Osteocyte (in vitro differentiated cells): ENCODE measurements around the gene GPR139. TPM values are rescaled to one million over a fixed set of nuclear protein-coding genes. Genes with fewer than 3 reads are reported as not detected.

Source experiments
- DNase-seq: peaks from one replicate; pipeline ENCODE4 v3.0.0; 2021; ENCODE audit warnings: mixed read lengths; ENCODE audit not compliant: unreplicated experiment; ENCODE audit errors: extremely low spot score
- H3K27ac Mint-ChIP-seq: one replicate; pipeline ENCODE4 v1.8.0; 2021; ENCODE audit warnings: mild to moderate bottlenecking, mixed read lengths; ENCODE audit not compliant: unreplicated experiment
- H3K27me3 Mint-ChIP-seq: one replicate; pipeline ENCODE4 v1.8.0; 2021; ENCODE audit warnings: mixed read lengths; ENCODE audit not compliant: unreplicated experiment
- H3K36me3 Mint-ChIP-seq: one replicate; pipeline ENCODE4 v1.8.0; 2021; ENCODE audit warnings: mixed read lengths; ENCODE audit not compliant: unreplicated experiment
- H3K4me1 Mint-ChIP-seq: one replicate; pipeline ENCODE4 v1.8.0; 2021; ENCODE audit warnings: mixed read lengths; ENCODE audit not compliant: unreplicated experiment
- H3K4me3 Mint-ChIP-seq: one replicate; pipeline ENCODE4 v1.8.0; 2021; ENCODE audit warnings: mild to moderate bottlenecking, moderate library complexity, mixed read lengths; ENCODE audit not compliant: unreplicated experiment
- H3K9me3 Mint-ChIP-seq: one replicate; pipeline ENCODE4 v1.8.0; 2021; ENCODE audit warnings: mixed read lengths; ENCODE audit not compliant: unreplicated experiment
- total RNA-seq: library from RNA; stranded (reverse); gene quantifications from 2 replicates; pipeline ENCODE4 v1.2.1, GENCODE V29; 2021
- TF ChIP-seq, protein P1 (sequence below): fragments of 200-600 bp; sonication (generic); IDR thresholded peaks from 2 replicates; pipeline ENCODE4 v1.5.0; 2021; ENCODE audit warnings: antibody characterized with exemption, mild to moderate bottlenecking, moderate library complexity

The GPR139 gene
- total RNA-seq, 1 donor from 2014 or later, result not detected

DNA sequence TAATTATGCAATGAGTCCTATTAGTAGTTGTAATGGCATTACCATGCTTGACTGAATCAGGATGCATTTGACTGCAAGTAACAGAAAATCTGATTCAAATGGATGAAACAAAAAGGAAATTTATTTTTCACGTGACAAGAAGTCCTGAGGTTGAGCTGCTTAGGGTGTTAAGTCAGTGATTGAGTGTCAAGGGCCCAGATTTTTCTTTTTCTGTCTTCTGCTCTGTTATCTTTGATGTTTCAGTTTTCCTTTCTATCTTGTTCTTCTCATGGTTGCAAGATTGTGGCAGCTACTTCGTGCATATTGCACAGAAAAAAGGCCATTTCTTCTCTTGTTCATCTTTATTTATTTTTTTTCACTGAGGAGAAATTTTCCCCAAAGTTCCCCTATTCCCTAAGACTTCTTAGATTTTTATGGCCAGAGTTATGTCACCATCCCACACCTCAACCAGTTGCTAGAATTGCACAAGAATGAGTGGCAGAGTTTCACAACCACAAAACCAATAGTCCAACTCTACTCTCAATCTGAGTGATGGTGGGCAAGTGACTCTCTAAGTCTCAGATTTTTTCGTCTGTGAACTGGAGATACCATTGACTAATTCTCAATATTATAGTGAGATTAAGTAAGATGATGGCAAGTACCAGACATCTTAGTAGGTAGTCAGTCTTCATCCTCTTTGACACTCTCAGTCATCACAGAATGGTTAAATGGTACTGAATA, 15.7 kb upstream of the GPR139 start:
- TF ChIP-seq, protein P1, sequence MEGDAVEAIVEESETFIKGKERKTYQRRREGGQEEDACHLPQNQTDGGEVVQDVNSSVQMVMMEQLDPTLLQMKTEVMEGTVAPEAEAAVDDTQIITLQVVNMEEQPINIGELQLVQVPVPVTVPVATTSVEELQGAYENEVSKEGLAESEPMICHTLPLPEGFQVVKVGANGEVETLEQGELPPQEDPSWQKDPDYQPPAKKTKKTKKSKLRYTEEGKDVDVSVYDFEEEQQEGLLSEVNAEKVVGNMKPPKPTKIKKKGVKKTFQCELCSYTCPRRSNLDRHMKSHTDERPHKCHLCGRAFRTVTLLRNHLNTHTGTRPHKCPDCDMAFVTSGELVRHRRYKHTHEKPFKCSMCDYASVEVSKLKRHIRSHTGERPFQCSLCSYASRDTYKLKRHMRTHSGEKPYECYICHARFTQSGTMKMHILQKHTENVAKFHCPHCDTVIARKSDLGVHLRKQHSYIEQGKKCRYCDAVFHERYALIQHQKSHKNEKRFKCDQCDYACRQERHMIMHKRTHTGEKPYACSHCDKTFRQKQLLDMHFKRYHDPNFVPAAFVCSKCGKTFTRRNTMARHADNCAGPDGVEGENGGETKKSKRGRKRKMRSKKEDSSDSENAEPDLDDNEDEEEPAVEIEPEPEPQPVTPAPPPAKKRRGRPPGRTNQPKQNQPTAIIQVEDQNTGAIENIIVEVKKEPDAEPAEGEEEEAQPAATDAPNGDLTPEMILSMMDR, result no peak
- no peaks in the 10 kb centered on the region for H3K36me3 Mint-ChIP-seq
- H3K4me1 Mint-ChIP-seq, result no peaks in the 10 kb centered on the region
- H3K27ac Mint-ChIP-seq, result no peak overlapping the region
- no peak for DNase-seq
- H3K9me3 Mint-ChIP-seq, result no peaks in the 10 kb centered on the region
- H3K27me3 Mint-ChIP-seq, result no peaks in the 10 kb centered on the region
- no peak overlapping the region for H3K4me3 Mint-ChIP-seq

DNA sequence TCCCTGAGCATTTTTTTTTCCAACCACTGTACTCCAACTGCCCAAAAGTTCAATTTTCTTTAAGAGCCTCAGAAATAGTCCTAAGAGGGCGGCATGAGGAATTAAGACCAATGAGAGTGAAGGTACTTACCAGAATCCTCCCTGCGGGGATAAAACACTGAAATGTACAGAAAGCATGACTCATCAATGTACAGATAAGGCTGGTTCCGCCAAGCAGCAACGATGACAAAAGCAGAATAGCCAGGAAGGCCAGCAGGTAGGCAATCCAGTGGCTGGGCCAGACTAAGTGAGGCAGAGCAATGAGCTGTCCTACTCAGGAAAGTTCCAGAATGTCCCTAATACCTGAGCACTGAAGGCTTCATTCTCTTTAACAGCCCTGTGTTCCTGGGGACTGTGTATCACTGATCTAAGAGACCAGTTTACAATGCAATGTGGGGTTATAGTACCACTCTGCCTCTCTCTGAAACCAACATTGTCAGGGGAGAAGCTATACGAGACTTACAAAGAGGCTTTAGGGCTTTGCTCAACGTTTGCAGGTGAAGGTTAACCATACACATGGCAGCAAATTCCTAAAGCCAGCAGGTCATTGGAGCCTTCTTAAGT, 11.0 kb upstream of the GPR139 start:
- no peaks in the 10 kb centered on the region for H3K4me1 Mint-ChIP-seq
- no peak overlapping the region for H3K4me3 Mint-ChIP-seq
- no peaks in the 10 kb centered on the region for H3K27me3 Mint-ChIP-seq
- no peaks in the 10 kb centered on the region for H3K36me3 Mint-ChIP-seq
- TF ChIP-seq, protein P1, result no peak
- no peak for DNase-seq
- H3K9me3 Mint-ChIP-seq, result no peaks in the 10 kb centered on the region
- H3K27ac Mint-ChIP-seq, result no peak overlapping the region

DNA sequence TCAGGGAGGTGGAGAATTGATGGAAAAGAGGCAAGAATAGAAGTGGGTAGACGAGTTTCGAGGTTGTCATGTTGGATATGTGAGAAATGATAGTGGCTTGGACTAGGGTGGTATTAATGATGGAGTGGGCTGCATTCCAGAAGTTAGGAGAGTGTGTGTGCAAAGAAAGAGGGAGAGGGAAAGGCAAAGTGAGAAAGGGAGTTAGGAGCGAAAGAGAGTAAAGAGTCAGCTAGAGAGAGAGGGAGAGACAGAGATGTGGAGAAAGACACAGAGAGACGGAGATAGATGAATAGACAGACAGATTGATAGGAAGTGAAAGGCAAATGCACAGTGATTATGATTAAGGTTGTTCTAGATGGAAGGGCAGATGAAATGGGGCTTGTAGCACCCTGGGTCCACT, 5.4 kb upstream of the GPR139 start:
- no peaks in the 10 kb centered on the region for H3K4me1 Mint-ChIP-seq

DNA sequence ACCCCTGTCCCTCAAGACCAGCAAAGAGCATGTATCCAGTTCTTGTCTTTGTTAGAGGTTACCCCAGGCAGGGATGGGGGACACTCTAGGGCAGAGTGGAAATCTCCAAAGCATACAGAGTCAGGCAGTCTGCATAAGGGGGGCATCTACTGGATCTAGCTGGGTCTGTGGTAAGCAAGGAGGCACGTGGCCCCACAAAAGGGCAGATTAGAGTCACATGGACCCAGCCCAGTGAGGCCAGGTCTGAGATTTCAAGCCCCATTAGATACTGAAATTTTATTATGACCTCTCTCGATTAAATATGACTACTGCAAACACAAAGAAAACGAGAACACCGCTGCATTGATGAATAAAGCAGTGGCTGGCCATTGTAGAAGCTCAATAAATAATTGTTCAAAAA, 1.6 kb upstream of the GPR139 start:
- Mint-ChIP-seq H3K27ac (no peak overlapping the region), H3K4me1 (no peaks in the 10 kb centered on the region), H3K27me3 (peaks cover 8% of the 10 kb centered on the region), H3K36me3 (no peaks in the 10 kb centered on the region), H3K4me3 (no peak overlapping the region), H3K9me3 (peaks cover 3% of the 10 kb centered on the region)
- TF ChIP-seq, protein P1, result no peak
- DNase-seq, result no peak

More for the DNA sequence above, 5.4 kb upstream of the GPR139 start:
- H3K36me3 Mint-ChIP-seq, result no peaks in the 10 kb centered on the region
- DNase-seq, result no peak
- no peak overlapping the region for H3K27ac Mint-ChIP-seq
- peaks cover 6% of the 10 kb centered on the region for H3K27me3 Mint-ChIP-seq
- peaks cover 3% of the 10 kb centered on the region for H3K9me3 Mint-ChIP-seq
- H3K4me3 Mint-ChIP-seq, result no peak overlapping the region
- TF ChIP-seq, protein P1, result no peak
